K562 (cell line): Measurements from ENCODE around the gene ZNF277. TPM values are rescaled to one million over a fixed set of nuclear protein-coding genes. Genes with fewer than 3 reads are reported as not detected.
A peak's percentile ranks its signal among the peaks of the same experiment; 100 is the strongest.

ENCODE experiments used
- ATAC-seq: fragments of 200-7000 bp; cut with Tn5 transposase; 3 replicates; pipeline ENCODE4 v1.9.1; 2020; ENCODE audit warnings: moderate library complexity
- BruUV-seq: library from RNA; stranded (reverse); fragments of 400-500 nt; replicated peaks from 2 replicates; lab custom pipeline; 2021; lab: Mats Ljungman, UMichigan
- CTCF ChIA-PET: fragments of 300-600 bp; formaldehyde crosslinking; extraction: SDS; loops from one replicate; lab custom pipeline; 2021; ENCODE audit warnings: low intra/inter-chr PET ratio; lab: Yijun Ruan, JAX
- POLR2A ChIA-PET: fragments of 300-600, 350-650 bp; sonication (Branson Sonifier 250); formaldehyde crosslinking; extraction: SDS; loops from one replicate; lab custom pipeline; 2021; ENCODE audit warnings: antibody characterized with exemption, inconsistent platforms; lab: Yijun Ruan, JAX
- DNase-seq, 4 experiments: peaks; one replicate each; pipeline versions ENCODE4 v3.0.0 to v3.0.0-alpha.2; 2011 to 2018; ENCODE audit warnings: low spot score in 3 of 4, mixed read lengths in 3 of 4; ENCODE audit errors: extremely low read depth in 1 of 4
- FAIRE-seq: peaks from 2 replicates; lab custom pipeline; 2011; peaks lifted over from hg19 to GRCh38; lab: Jason Lieb, UNC
- H2AFZ ChIP-seq: 2 replicates; pipeline ENCODE4 v1.6.0; 2011; ENCODE audit warnings: low read depth, low read length, control low read depth, inconsistent platforms
- H3K27ac ChIP-seq: fragments of 200-600 bp; 3 replicates; pipeline ENCODE4 v1.8.0; 2011; ENCODE audit warnings: low read depth, mild to moderate bottlenecking, control low read depth, inconsistent platforms, low read length, moderate library complexity, mixed read lengths; ENCODE audit errors: extremely low read depth
- H3K27me3 ChIP-seq, 2 experiments: fragments of 300-600 bp in 1 of 2; 2 replicates in 1 of 2; 3 replicates in 1 of 2; pipeline versions ENCODE4 v1.6.0 to v1.8.0; 2011; ENCODE audit warnings: inconsistent platforms in 2 of 2, low read length in 2 of 2, mild to moderate bottlenecking in 1 of 2, mixed read lengths in 1 of 2, moderate library complexity in 1 of 2; ENCODE audit not compliant: control insufficient read depth in 2 of 2, insufficient read depth in 2 of 2
- H3K36me3 ChIP-seq: fragments of 300-600 bp; 3 replicates; pipeline ENCODE4 v1.8.0; 2011; ENCODE audit warnings: mild to moderate bottlenecking, low read length, inconsistent platforms; ENCODE audit not compliant: control insufficient read depth, insufficient read depth
- H3K4me1 ChIP-seq, 2 experiments: fragments of 200-600 bp in 1 of 2; replicated peaks in 1 of 2; 2 replicates in 1 of 2; 3 replicates in 1 of 2; pipeline versions ENCODE4 v1.5.1 to v1.8.0; 2011; ENCODE audit warnings: inconsistent platforms in 2 of 2, low read length in 2 of 2, mild to moderate bottlenecking in 1 of 2, mixed read lengths in 1 of 2, moderate library complexity in 1 of 2; ENCODE audit not compliant: control insufficient read depth in 2 of 2, insufficient read depth in 2 of 2
- H3K4me2 ChIP-seq: 2 replicates; pipeline ENCODE4 v1.6.1; 2011; ENCODE audit warnings: low read length, control low read depth, inconsistent platforms, mixed read lengths; ENCODE audit not compliant: insufficient read depth
- H3K4me3 ChIP-seq: fragments of 200-600 bp; sonication (generic), shearing (Covaris generic); 2 replicates; pipeline ENCODE4 v1.5.1; 2016; ENCODE audit warnings: control low read depth, inconsistent platforms
- H3K79me2 ChIP-seq: fragments of 200-600 bp; 3 replicates; pipeline ENCODE4 v1.8.0; 2011; ENCODE audit warnings: low read length, inconsistent platforms; ENCODE audit not compliant: control insufficient read depth, insufficient read depth
- H3K9ac ChIP-seq, 2 experiments: 2 replicates each; pipeline versions ENCODE4 v1.6.0 to v1.6.1; 2011; ENCODE audit warnings: low read depth in 2 of 2, low read length in 2 of 2, control low read depth in 1 of 2, inconsistent platforms in 1 of 2, mild to moderate bottlenecking in 1 of 2, mixed read lengths in 1 of 2; ENCODE audit not compliant: insufficient read depth in 1 of 2
- H3K9me1 ChIP-seq: one replicate; pipeline ENCODE4 v1.6.0; 2011; ENCODE audit warnings: inconsistent platforms, mild to moderate bottlenecking, low read length, moderate library complexity; ENCODE audit not compliant: control insufficient read depth, insufficient read depth
- H3K9me3 ChIP-seq: replicated peaks from 2 replicates; pipeline ENCODE4 v1.5.1; 2011; ENCODE audit warnings: low read depth, low read length, inconsistent platforms; ENCODE audit not compliant: control insufficient read depth, insufficient read depth
- H4K20me1 ChIP-seq: replicated peaks from 2 replicates; pipeline ENCODE4 v1.6.1; 2011; ENCODE audit warnings: low read length, inconsistent platforms, mixed read lengths; ENCODE audit not compliant: control insufficient read depth, insufficient read depth
- FOXP1 ChIP-seq: sonication (generic); formaldehyde crosslinking; IDR thresholded peaks from 2 replicates; pipeline ENCODE4 v1.8.0; 2022; ENCODE audit warnings: mild to moderate bottlenecking, missing genetic modification reagents
- MGA ChIP-seq: fragments of 450-650 bp; IDR thresholded peaks from 2 replicates; pipeline ENCODE4 v1.6.1; 2016; ENCODE audit warnings: mild to moderate bottlenecking, moderate library complexity
- SMC3 ChIP-seq: conservative IDR thresholded peaks from 2 replicates; pipeline ENCODE4 v1.6.1; 2011; ENCODE audit warnings: low read depth, low read length, improper control_type of control experiment; ENCODE audit not compliant: insufficient read depth
- SNRNP70 ChIP-seq: fragments of 200-400 bp; formaldehyde crosslinking; optimal IDR thresholded peaks from 2 replicates; pipeline ENCODE3; 2017; ENCODE audit warnings: low read depth, low read length
- ZNF277 ChIP-seq: fragments of 250-450 bp; sonication (Bioruptor Pico); IDR thresholded peaks from 2 replicates; pipeline ENCODE4 v1.8.0; 2022; ENCODE audit warnings: inconsistent platforms, mild to moderate bottlenecking, moderate library complexity, borderline replicate concordance
- ZNF830 ChIP-seq: fragments of 250-450 bp; sonication (Bioruptor Pico); IDR thresholded peaks from 2 replicates; pipeline ENCODE4 v1.5.0; 2021; ENCODE audit warnings: mild to moderate bottlenecking
- WGBS: fragments of 100-300 bp; shearing (Covaris generic); methylation state at CpG from one replicate; pipeline ENCODE4 v1.1.6; 2016; ENCODE audit warnings: low coverage, mixed read lengths; ENCODE audit not compliant: insufficient coverage; ENCODE audit errors: missing lambda C conversion rate; 5-methylcytosine and 5-hydroxymethylcytosine counted together
- in situ Hi-C: fragments of 300-500 bp; cut with MboI; formaldehyde crosslinking; loops from 4 replicates; pipeline ENCODE4 v1.15.0; 2018; ENCODE audit warnings: inconsistent platforms, mixed read lengths
- intact Hi-C: fragments of 100-400 bp; cut with micrococcal nuclease; formaldehyde crosslinking; loops from 2 replicates; pipeline ENCODE4 v1.14.2; 2022
- polyA plus RNA-seq, 8 experiments: library from polyadenylated mRNA; depleted of rRNA in 4 of 8; stranded (reverse) in 5 of 8; unstranded in 3 of 8; fragments of >200 nt; fragmentation: Nextera tagmentation in 2 of 8; fragmentation: Illumina TruSeq in 1 of 8; extraction: Ambion mirVana in 2 of 8; extraction: Trizol in 1 of 8; gene quantifications; 2 replicates each; pipeline versions ENCODE4 v1.2.1 to v1.2.3, GENCODE V29; 2011 to 2014; ENCODE audit warnings: inconsistent platforms in 1 of 8, missing spikeins in 1 of 8
- total RNA-seq, 7 experiments: library from RNA; depleted of rRNA in 6 of 7; stranded (reverse); fragments of >200 nt in 6 of 7; fragmentation: Illumina TruSeq in 2 of 7; extraction: Trizol in 2 of 7; gene quantifications; 2 replicates each; pipeline versions ENCODE4 v1.2.1 to v1.2.3, GENCODE V29; 2011 to 2021; ENCODE audit warnings: low replicate concordance in 1 of 7

Gene ZNF277
- total and polyA plus RNA-seq, 9 of the 15 experiments (the other 6 are each of a cell fraction or from before 2014, with no cell fraction given), result 18.8 to 33.5 (median 27.7) TPM

GRCh38 chr7:112160130-112160770, 46.2 kb upstream of the ZNF277 start:
- no TSS peak for BruUV-seq
- DNase-seq (no peak), FAIRE-seq (no peak), ATAC-seq (peak; percentile 54; the same call in 1 of the 3 replicates)
- no peak for TF ChIP-seq SMC3
- TF ChIP-seq MGA, result no peak
- TF ChIP-seq ZNF830 (CRISPR knock-in tag), result no peak
- TF ChIP-seq SNRNP70, result no peak
- TF ChIP-seq ZNF277 (CRISPR knock-in tag), result peak; percentile 83
- no peak for TF ChIP-seq FOXP1 (CRISPR knock-in tag)
- Histone ChIP-seq H3K9me1 (no peaks in the 10 kb centered on the region), H3K9me3 (no peaks in the 10 kb centered on the region), H3K27ac (no peak overlapping the region), H4K20me1 (no peaks in the 10 kb centered on the region), H3K27me3 (peaks cover 0 to 5% of the 10 kb centered on the region in 2 experiments; a peak in 1 of 5 replicates), H3K4me1 (no peaks in the 10 kb centered on the region), H3K36me3 (no peaks in the 10 kb centered on the region), H3K79me2 (no peaks in the 10 kb centered on the region), H3K4me2 (no peak overlapping the region), H2AFZ (no peak overlapping the region), H3K9ac (no peak overlapping the region), H3K4me3 (no peak overlapping the region)
- ChIA-PET CTCF (no interaction called here), POLR2A (interaction anchor here (0.7 kb wide), 2 partner anchors 17 to 379 kb away, joined by 3 read pairs; no protein-coding TSS in a partner anchor)
- WGBS, result 0% methylated on average over 2 of the region's 2 CpGs
- in situ Hi-C loops (no loop called here), intact Hi-C loops (no loop called here)
